ENCODE measurements around the gene TMEM106C. TPM values are rescaled to one million over a fixed set of nuclear protein-coding genes. Genes with fewer than 3 reads are reported as not detected.

TMEM106C gene
- polyA plus RNA-seq, 1 donor (not counting 4 experiments of a cell fraction or from before 2014, with no cell fraction given) = 134 TPM

- DNase-seq (ENCODE audit: low read depth, low spot score) = no peak
- peak; percentile 68 for TF ChIP-seq EZH2 (IDR thresholded peaks at IDR 0.05; ENCODE audit: low read length)
- TF ChIP-seq, protein P1, sequence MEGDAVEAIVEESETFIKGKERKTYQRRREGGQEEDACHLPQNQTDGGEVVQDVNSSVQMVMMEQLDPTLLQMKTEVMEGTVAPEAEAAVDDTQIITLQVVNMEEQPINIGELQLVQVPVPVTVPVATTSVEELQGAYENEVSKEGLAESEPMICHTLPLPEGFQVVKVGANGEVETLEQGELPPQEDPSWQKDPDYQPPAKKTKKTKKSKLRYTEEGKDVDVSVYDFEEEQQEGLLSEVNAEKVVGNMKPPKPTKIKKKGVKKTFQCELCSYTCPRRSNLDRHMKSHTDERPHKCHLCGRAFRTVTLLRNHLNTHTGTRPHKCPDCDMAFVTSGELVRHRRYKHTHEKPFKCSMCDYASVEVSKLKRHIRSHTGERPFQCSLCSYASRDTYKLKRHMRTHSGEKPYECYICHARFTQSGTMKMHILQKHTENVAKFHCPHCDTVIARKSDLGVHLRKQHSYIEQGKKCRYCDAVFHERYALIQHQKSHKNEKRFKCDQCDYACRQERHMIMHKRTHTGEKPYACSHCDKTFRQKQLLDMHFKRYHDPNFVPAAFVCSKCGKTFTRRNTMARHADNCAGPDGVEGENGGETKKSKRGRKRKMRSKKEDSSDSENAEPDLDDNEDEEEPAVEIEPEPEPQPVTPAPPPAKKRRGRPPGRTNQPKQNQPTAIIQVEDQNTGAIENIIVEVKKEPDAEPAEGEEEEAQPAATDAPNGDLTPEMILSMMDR (optimal IDR thresholded peaks at IDR 0.05 in 1 of 3, IDR thresholded peaks at IDR 0.05 in 1 of 3, conservative IDR thresholded peaks at IDR 0.05 in 1 of 3; ENCODE audit: extremely low read depth in 1 of 3, insufficient read depth in 2 of 3, low read length in 3 of 3) = no peak
These were observed 40.9 kb downstream of the TMEM106C start, which contains the start of gene COL2A1 for GRCh38 chr12:48004053-48004941. Gene COL2A1 (minus strand): TSS chr12:48004476. CDS start chr12:48004321, 155 bp downstream.

DNA sequence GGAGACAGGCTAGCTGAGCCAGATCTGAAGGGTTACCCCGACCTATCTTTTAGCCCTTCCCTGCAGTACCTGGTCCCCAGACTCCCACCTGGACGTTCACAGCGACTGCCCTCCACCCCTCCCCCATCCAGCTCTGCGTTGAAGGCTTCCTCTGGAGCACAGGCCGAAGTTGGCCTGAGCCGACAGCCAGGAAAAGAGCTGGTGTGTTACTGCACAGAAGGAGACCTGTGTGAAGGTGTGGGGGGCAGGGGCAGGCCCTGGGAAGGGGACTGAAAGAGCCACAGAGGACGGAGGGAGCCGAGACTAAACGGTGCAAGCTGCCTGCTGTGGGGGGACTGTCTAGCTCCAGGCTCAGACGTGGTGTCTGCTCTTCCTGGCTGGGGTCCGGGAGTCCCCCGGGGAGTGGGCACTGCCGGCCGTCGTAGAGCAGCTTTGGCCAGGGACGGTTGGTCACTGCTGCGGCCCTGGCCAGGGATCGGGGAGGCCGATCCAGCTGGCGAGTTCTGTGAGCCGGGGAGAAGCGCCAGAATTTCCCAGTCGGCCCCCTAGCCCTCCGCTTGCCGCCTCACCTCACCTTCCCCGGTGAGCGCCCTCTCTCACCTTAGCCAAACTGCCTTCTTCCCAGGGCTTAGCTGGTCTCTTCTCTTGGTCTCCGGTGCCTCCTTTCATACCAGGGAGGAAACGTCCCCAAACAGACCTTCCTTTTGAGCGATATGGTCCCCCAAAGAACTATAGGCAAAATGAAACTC, 41.8 kb downstream of the TMEM106C start:
- H3K9me3 ChIP-seq (ENCODE audit: control insufficient read depth, low read depth, low read length) = no peaks in the 10 kb centered on the region
- TF ChIP-seq EZH2 (IDR thresholded peaks at IDR 0.05; ENCODE audit: low read length) = peak; percentile 38
- TF ChIP-seq, protein P1 (optimal IDR thresholded peaks at IDR 0.05 in 1 of 3, IDR thresholded peaks at IDR 0.05 in 1 of 3, conservative IDR thresholded peaks at IDR 0.05 in 1 of 3; ENCODE audit: extremely low read depth in 1 of 3, insufficient read depth in 2 of 3, low read length in 3 of 3) = no peak
- dilution Hi-C loops (cut with MboI; ENCODE audit: extremely low pct_ligation_motif_present, low sequenced_read_pairs) = no loop called here
- H3K36me3 ChIP-seq (ENCODE audit: control insufficient read depth in 2 of 2, extremely low read depth in 1 of 2, insufficient read depth in 2 of 2, low read length in 2 of 2) = no peaks in the 10 kb centered on the region
- FAIRE-seq (no peak), DNase-seq (ENCODE audit: low read depth, low spot score) (no peak)
- no peaks in the 10 kb centered on the region for H4K20me1 ChIP-seq (ENCODE audit: control insufficient read depth, extremely low read depth, insufficient read depth, low read length)
- H3K79me2 ChIP-seq (ENCODE audit: control insufficient read depth, insufficient read depth, low read length) = no peaks in the 10 kb centered on the region
- peaks cover 51% of the 10 kb centered on the region for H3K27me3 ChIP-seq (ENCODE audit: control insufficient read depth, extremely low read depth, insufficient read depth, low read length)
- no peak overlapping the region for H3K27ac ChIP-seq (ENCODE audit: control insufficient read depth, insufficient read depth, low read length)
- H3K9me1 ChIP-seq (ENCODE audit: control insufficient read depth, extremely low read depth, insufficient read depth, low read length) = no peaks in the 10 kb centered on the region
- no peak overlapping the region for H3K9ac ChIP-seq (ENCODE audit: control insufficient read depth, extremely low read depth, insufficient read depth, low read length)
- H3K4me3 ChIP-seq (ENCODE audit: control insufficient read depth in 2 of 3, extremely low read depth in 1 of 3, insufficient read depth in 2 of 3, low read depth in 1 of 3, low read length in 3 of 3) = no peak overlapping the region
- no peak overlapping the region for H3K4me2 ChIP-seq (ENCODE audit: control insufficient read depth, extremely low read depth, insufficient read depth, low read depth, low read length)
- H3K4me1 ChIP-seq (ENCODE audit: control insufficient read depth, extremely low read depth, insufficient read depth, low read length) = peaks cover 33% of the 10 kb centered on the region
- no peak overlapping the region for H2AFZ ChIP-seq (ENCODE audit: control insufficient read depth, low read length)

More at GRCh38 chr12:48004053-48004941, 40.9 kb downstream of the TMEM106C start, which contains the start of gene COL2A1:
- Histone ChIP-seq H3K4me2 (ENCODE audit: control insufficient read depth, extremely low read depth, insufficient read depth, low read depth, low read length) (peak within 1 kb of the TSS; percentile 100), H4K20me1 (ENCODE audit: control insufficient read depth, extremely low read depth, insufficient read depth, low read length) (no peaks in the 10 kb centered on the region), H3K4me3 (ENCODE audit: control insufficient read depth in 2 of 3, extremely low read depth in 1 of 3, insufficient read depth in 2 of 3, low read depth in 1 of 3, low read length in 3 of 3) (peak within 1 kb of the TSS in 2 of 3 experiments; percentile 13 to 51), H3K9me3 (ENCODE audit: control insufficient read depth, low read depth, low read length) (no peaks in the 10 kb centered on the region), H2AFZ (ENCODE audit: control insufficient read depth, low read length) (peak within 1 kb of the TSS; percentile 10), H3K9me1 (ENCODE audit: control insufficient read depth, extremely low read depth, insufficient read depth, low read length) (no peaks in the 10 kb centered on the region), H3K79me2 (ENCODE audit: control insufficient read depth, insufficient read depth, low read length) (no peaks in the 10 kb centered on the region), H3K36me3 (ENCODE audit: control insufficient read depth in 2 of 2, extremely low read depth in 1 of 2, insufficient read depth in 2 of 2, low read length in 2 of 2) (no peaks in the 10 kb centered on the region), H3K27me3 (ENCODE audit: control insufficient read depth, extremely low read depth, insufficient read depth, low read length) (peaks cover 48% of the 10 kb centered on the region), H3K9ac (ENCODE audit: control insufficient read depth, extremely low read depth, insufficient read depth, low read length) (no peak within 1 kb of the TSS), H3K4me1 (ENCODE audit: control insufficient read depth, extremely low read depth, insufficient read depth, low read length) (peaks cover 33% of the 10 kb centered on the region), H3K27ac (ENCODE audit: control insufficient read depth, insufficient read depth, low read length) (no peak within 1 kb of the TSS)
- dilution Hi-C loops (cut with MboI; ENCODE audit: extremely low pct_ligation_motif_present, low sequenced_read_pairs) = no loop called here
- FAIRE-seq = no peak

Data from keratinocyte (primary cell).